Upper lobe of right lung (tissue), 1 donor: Measurements from ENCODE around the gene SLC6A6. TPM values are rescaled to one million over a fixed set of nuclear protein-coding genes. Genes with fewer than 3 reads are reported as not detected.

Experiments used
- ATAC-seq: fragments of 200-7000 bp; cut with Tn5 transposase; one replicate; pipeline ENCODE4 v1.9.1; 2020; ENCODE audit warnings: mild to moderate bottlenecking, moderate library complexity
- DNase-seq: peaks from one replicate; pipeline ENCODE4 v3.0.0-alpha.2; 2020
- H3K27ac ChIP-seq: fragments of 200-600 bp; one replicate; pipeline ENCODE4 v1.8.0; 2022
- H3K27me3 ChIP-seq: fragments of 200-600 bp; one replicate; pipeline ENCODE4 v1.8.0; 2022; ENCODE audit warnings: mild to moderate bottlenecking
- H3K36me3 ChIP-seq: fragments of 200-600 bp; one replicate; pipeline ENCODE4 v1.8.0; 2022
- H3K4me1 ChIP-seq: fragments of 200-600 bp; one replicate; pipeline ENCODE4 v1.8.0; 2022
- H3K4me3 ChIP-seq: fragments of 200-600 bp; one replicate; pipeline ENCODE4 v1.8.0; 2022; ENCODE audit warnings: mild to moderate bottlenecking
- H3K9me3 ChIP-seq: fragments of 200-600 bp; one replicate; pipeline ENCODE4 v1.8.0; 2022
- CTCF ChIP-seq: fragments of 200-600 bp; IDR thresholded peaks from one replicate; pipeline ENCODE4 v1.8.0; 2022; ENCODE audit warnings: antibody characterized with exemption
- intact Hi-C: fragments of 100-400 bp; cut with DNase I; formaldehyde crosslinking; loops from one replicate; pipeline ENCODE4 v1.11.0; 2022
- total RNA-seq: library from RNA; stranded (reverse); fragmentation: NEBNext Ultra II Directional; extraction: Animal tissue kit (Norgen Biotek cat#: 25700); gene quantifications from one replicate; pipeline ENCODE4 v1.2.1, GENCODE V29; 2021
- donor health status: DM: no; HTN: yes; CAD: no; lungs with severe emphysema.

Gene SLC6A6
- total RNA-seq, 1 donor from 2014 or later: 54.3 TPM

GRCh38 chr3:14451844-14452739 lies 49.7 kb downstream of the SLC6A6 start:
- H3K27me3 ChIP-seq: no peaks in the 10 kb centered on the region
- no peak for TF ChIP-seq CTCF
- peak; percentile 58 for DNase-seq
- peaks cover 30% of the 10 kb centered on the region for H3K4me1 ChIP-seq
- no peak overlapping the region for H3K4me3 ChIP-seq
- H3K36me3 ChIP-seq: peaks cover 73% of the 10 kb centered on the region
- intact Hi-C loops: no loop called here
- H3K27ac ChIP-seq: peak overlapping the region; percentile 80
- no peaks in the 10 kb centered on the region for H3K9me3 ChIP-seq
- peak; percentile 33 for ATAC-seq

GRCh38 chr3:14452740-14453710 lies 50.6 kb downstream of the SLC6A6 start:
- Histone ChIP-seq H3K36me3 (peaks cover 64% of the 10 kb centered on the region), H3K4me3 (no peak overlapping the region), H3K27ac (peak overlapping the region; percentile 80), H3K27me3 (no peaks in the 10 kb centered on the region), H3K9me3 (no peaks in the 10 kb centered on the region), H3K4me1 (peaks cover 30% of the 10 kb centered on the region)
- peak; percentile 28 for TF ChIP-seq CTCF
- ATAC-seq (peak; percentile 70), DNase-seq (no peak)
- intact Hi-C loops: no loop called here

- no peak overlapping the region for H3K4me3 ChIP-seq
- ATAC-seq (peak; percentile 21), DNase-seq (peak; percentile 48)
- H3K9me3 ChIP-seq: no peaks in the 10 kb centered on the region
- H3K36me3 ChIP-seq: peaks cover 57% of the 10 kb centered on the region
- intact Hi-C loops: no loop called here
- no peak for TF ChIP-seq CTCF
- no peaks in the 10 kb centered on the region for H3K27me3 ChIP-seq
- no peak overlapping the region for H3K27ac ChIP-seq
- peaks cover 30% of the 10 kb centered on the region for H3K4me1 ChIP-seq
Observed at GRCh38 chr3:14453876-14454638, 51.7 kb downstream of the SLC6A6 start.

- ATAC-seq (no peak), DNase-seq (no peak)
- Histone ChIP-seq H3K27ac (no peak overlapping the region), H3K27me3 (no peaks in the 10 kb centered on the region), H3K4me3 (no peak overlapping the region), H3K36me3 (peaks cover 58% of the 10 kb centered on the region), H3K9me3 (no peaks in the 10 kb centered on the region), H3K4me1 (peaks cover 30% of the 10 kb centered on the region)
- no peak for TF ChIP-seq CTCF
- intact Hi-C loops: no loop called here
Observed at GRCh38 chr3:14454639-14455310, 52.4 kb downstream of the SLC6A6 start.
